Hepatocyte (in vitro differentiated cells): ENCODE results near the gene BCO1. TPM values are rescaled to one million over a fixed set of nuclear protein-coding genes. Genes with fewer than 3 reads are reported as not detected.
A peak's percentile ranks its signal among the peaks of the same experiment; 100 is the strongest.

Experiments used
- DNase-seq: peaks from one replicate; pipeline ENCODE4 v3.0.0-alpha.2; 2016; ENCODE audit warnings: low spot score
- H2AFZ ChIP-seq: fragments of 200-600 bp; sonication (generic); 2 replicates; pipeline ENCODE4 v1.6.0; 2016; ENCODE audit warnings: antibody characterized with exemption, mild to moderate bottlenecking
- H3K27ac ChIP-seq: fragments of 200-600 bp; sonication (generic); 2 replicates; pipeline ENCODE4 v1.5.1; 2016; ENCODE audit warnings: mild to moderate bottlenecking
- H3K27me3 ChIP-seq: fragments of 200-600 bp; sonication (generic); 2 replicates; pipeline ENCODE4 v1.6.1; 2016
- H3K36me3 ChIP-seq: fragments of 200-600 bp; sonication (generic); replicated peaks from 2 replicates; pipeline ENCODE4 v1.5.1; 2016; ENCODE audit warnings: low read depth; ENCODE audit not compliant: insufficient read depth
- H3K4me1 ChIP-seq: fragments of 200-600 bp; sonication (generic); 2 replicates; pipeline ENCODE4 v1.5.1; 2016; ENCODE audit warnings: mild to moderate bottlenecking, moderate library complexity; ENCODE audit not compliant: insufficient read depth
- H3K4me2 ChIP-seq: fragments of 200-600 bp; sonication (generic); 2 replicates; pipeline ENCODE4 v1.6.0; 2016
- H3K4me3 ChIP-seq: fragments of 200-600 bp; sonication (generic); 2 replicates; pipeline ENCODE4 v1.5.1; 2016; ENCODE audit warnings: mild to moderate bottlenecking
- H3K79me2 ChIP-seq: fragments of 200-600 bp; sonication (generic); 2 replicates; pipeline ENCODE4 v1.6.0; 2017; ENCODE audit warnings: mild to moderate bottlenecking
- H3K9me2 ChIP-seq: fragments of 200-600 bp; sonication (generic); replicated peaks from 2 replicates; pipeline ENCODE4 v1.6.0; 2017; ENCODE audit warnings: mild to moderate bottlenecking; ENCODE audit not compliant: insufficient read depth
- H3K9me3 ChIP-seq: fragments of 200-600 bp; sonication (generic); 2 replicates; pipeline ENCODE4 v1.5.1; 2016; ENCODE audit warnings: low read depth, mild to moderate bottlenecking
- H4K20me1 ChIP-seq: fragments of 200-600 bp; sonication (generic); 2 replicates; pipeline ENCODE4 v1.6.0; 2016; ENCODE audit warnings: mild to moderate bottlenecking; ENCODE audit not compliant: insufficient read depth, poor library complexity, severe bottlenecking
- EZH2 ChIP-seq: fragments of 200-600 bp; sonication (generic); IDR thresholded peaks from 2 replicates; pipeline ENCODE4 v1.6.1; 2016; ENCODE audit warnings: antibody characterized with exemption, mild to moderate bottlenecking, borderline replicate concordance
- EZH2phosphoT487 ChIP-seq: fragments of 200-600 bp; sonication (generic); IDR thresholded peaks from one replicate; pipeline ENCODE4 v1.6.1; 2018; ENCODE audit warnings: antibody characterized with exemption, mild to moderate bottlenecking, low read depth, moderate library complexity; ENCODE audit not compliant: unreplicated experiment, severe bottlenecking
- WGBS: methylation state at CpG from one replicate; pipeline ENCODE4 v1.1.6; 2016; ENCODE audit warnings: low lambda C conversion rate; ENCODE audit errors: missing lambda C conversion rate; 5-methylcytosine and 5-hydroxymethylcytosine counted together
- polyA plus RNA-seq: library from polyadenylated mRNA; unstranded; fragments of >200 nt; fragmentation: Nextera tagmentation; extraction: Ambion mirVana; gene quantifications from 2 replicates; pipeline ENCODE4 v1.2.1, GENCODE V29; 2016
- total RNA-seq: library from RNA; depleted of rRNA; stranded (reverse); fragments of >200 nt; gene quantifications from 2 replicates; pipeline ENCODE4 v1.2.3, GENCODE V29; 2014
- TF ChIP-seq, protein P1 (sequence below): fragments of 200-600 bp; sonication (generic); IDR thresholded peaks from 2 replicates; pipeline ENCODE4 v1.5.1; 2016; ENCODE audit warnings: antibody characterized with exemption, mild to moderate bottlenecking; ENCODE audit not compliant: poor library complexity

BCO1 gene
- total and polyA plus RNA-seq, 2 experiments from 2014 or later, result 1.6 to 2.4 TPM

DNA sequence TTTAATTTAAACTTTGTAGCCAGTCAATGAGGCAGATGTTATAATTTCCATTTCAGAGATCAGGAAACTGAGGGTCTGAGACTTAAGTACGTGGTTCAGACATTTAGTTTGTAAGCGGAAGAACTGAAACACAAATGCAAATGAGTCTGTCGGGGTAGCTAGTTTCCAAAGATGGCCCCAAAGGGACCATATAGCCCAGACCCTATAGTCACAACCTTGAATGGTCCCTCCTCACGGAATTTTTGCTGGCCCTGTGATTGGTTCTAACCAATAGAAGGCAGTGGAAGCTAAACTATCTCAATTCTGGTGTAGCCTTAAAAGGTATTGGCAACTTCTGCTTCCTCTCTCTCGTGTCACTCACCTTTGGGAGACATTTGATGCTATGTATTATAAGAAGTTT lies 7.5 kb upstream of the BCO1 start:
- H3K4me2 ChIP-seq, result no peak overlapping the region
- H3K27ac ChIP-seq, result no peak overlapping the region
- H2AFZ ChIP-seq, result no peak overlapping the region
- H4K20me1 ChIP-seq, result no peaks in the 10 kb centered on the region
- WGBS, result 77% methylated on average over 5 of the region's 5 CpGs
- H3K4me1 ChIP-seq, result no peaks in the 10 kb centered on the region
- H3K36me3 ChIP-seq, result no peaks in the 10 kb centered on the region
- H3K27me3 ChIP-seq, result no peaks in the 10 kb centered on the region
- H3K9me2 ChIP-seq, result no peaks in the 10 kb centered on the region
- no peaks in the 10 kb centered on the region for H3K79me2 ChIP-seq
- H3K9me3 ChIP-seq, result no peaks in the 10 kb centered on the region
- TF ChIP-seq EZH2phosphoT487 (no peak), EZH2 (no peak)
- TF ChIP-seq, protein P1, sequence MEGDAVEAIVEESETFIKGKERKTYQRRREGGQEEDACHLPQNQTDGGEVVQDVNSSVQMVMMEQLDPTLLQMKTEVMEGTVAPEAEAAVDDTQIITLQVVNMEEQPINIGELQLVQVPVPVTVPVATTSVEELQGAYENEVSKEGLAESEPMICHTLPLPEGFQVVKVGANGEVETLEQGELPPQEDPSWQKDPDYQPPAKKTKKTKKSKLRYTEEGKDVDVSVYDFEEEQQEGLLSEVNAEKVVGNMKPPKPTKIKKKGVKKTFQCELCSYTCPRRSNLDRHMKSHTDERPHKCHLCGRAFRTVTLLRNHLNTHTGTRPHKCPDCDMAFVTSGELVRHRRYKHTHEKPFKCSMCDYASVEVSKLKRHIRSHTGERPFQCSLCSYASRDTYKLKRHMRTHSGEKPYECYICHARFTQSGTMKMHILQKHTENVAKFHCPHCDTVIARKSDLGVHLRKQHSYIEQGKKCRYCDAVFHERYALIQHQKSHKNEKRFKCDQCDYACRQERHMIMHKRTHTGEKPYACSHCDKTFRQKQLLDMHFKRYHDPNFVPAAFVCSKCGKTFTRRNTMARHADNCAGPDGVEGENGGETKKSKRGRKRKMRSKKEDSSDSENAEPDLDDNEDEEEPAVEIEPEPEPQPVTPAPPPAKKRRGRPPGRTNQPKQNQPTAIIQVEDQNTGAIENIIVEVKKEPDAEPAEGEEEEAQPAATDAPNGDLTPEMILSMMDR, result no peak
- H3K4me3 ChIP-seq, result no peak overlapping the region
- no peak for DNase-seq

DNA sequence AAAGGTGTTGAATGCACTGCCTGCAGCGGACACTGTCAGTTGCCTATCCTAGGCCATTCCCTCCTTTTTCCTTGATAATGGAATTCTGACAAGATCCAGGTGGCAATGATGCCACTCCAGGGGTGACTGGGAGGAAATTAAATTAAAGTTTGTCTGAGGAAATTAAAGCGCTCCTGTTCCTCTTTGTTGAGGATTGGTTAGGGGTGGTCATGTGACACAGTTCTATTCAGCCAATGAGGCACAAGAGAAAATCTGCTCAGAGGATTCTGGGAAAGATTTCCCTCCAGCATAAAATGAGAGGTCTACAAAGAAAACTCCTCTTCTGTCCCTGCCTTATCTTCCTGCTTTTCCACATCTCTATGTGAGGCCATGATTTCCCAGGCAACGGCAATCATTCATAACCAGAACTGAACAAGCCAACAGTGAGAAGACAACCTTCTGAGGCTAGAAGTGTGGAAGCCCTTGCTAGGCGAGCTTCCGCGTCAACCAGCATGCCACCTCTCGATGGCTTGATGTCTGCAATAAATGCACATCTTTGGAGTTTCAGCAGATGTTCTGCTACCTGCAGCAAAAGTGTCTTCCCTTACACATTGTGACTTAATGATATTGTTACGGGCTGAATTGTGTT lies 5.6 kb upstream of the BCO1 start:
- 96% methylated on average over 8 of the region's 8 CpGs for WGBS
- Histone ChIP-seq H3K4me2 (no peak overlapping the region), H3K4me3 (no peak overlapping the region)

DNA sequence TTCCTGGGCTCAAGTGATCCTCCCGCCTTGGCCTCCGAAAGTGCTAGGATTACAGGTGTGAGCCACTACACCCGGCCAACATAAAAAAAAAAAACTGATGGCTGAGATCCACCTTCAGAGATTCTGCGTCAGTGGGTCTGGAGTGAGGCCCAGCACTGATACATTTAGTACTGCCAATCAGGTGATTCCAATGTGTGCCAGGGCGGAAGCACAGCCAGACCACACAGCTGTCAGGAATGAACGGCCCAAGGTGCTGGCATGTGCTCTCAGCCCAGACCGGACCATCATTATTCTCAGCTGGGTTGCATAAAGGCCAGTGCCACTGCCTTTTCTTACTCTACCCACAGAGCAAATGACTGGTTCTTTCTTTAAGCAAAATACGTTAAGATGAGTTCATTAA lies 1.2 kb upstream of the BCO1 start:
- no peaks in the 10 kb centered on the region for H3K9me2 ChIP-seq
- no peaks in the 10 kb centered on the region for H4K20me1 ChIP-seq
- no peak for DNase-seq
- TF ChIP-seq, protein P1, result no peak
- no peak for TF ChIP-seq EZH2
- no peak for TF ChIP-seq EZH2phosphoT487
- no peak overlapping the region for H2AFZ ChIP-seq
- no peaks in the 10 kb centered on the region for H3K27me3 ChIP-seq
- no peaks in the 10 kb centered on the region for H3K9me3 ChIP-seq
- H3K79me2 ChIP-seq, result no peaks in the 10 kb centered on the region
- H3K4me1 ChIP-seq, result peaks cover 9% of the 10 kb centered on the region
- no peaks in the 10 kb centered on the region for H3K36me3 ChIP-seq
- WGBS, result 93% methylated on average over 8 of the region's 8 CpGs
- H3K4me2 ChIP-seq, result no peak overlapping the region
- H3K27ac ChIP-seq, result peak overlapping the region; percentile 71
- no peak overlapping the region for H3K4me3 ChIP-seq

More for the DNA sequence above, 5.6 kb upstream of the BCO1 start:
- Histone ChIP-seq H3K9me2 (no peaks in the 10 kb centered on the region), H3K79me2 (no peaks in the 10 kb centered on the region), H2AFZ (no peak overlapping the region), H3K27me3 (no peaks in the 10 kb centered on the region), H3K9me3 (no peaks in the 10 kb centered on the region), H3K27ac (no peak overlapping the region), H3K4me1 (no peaks in the 10 kb centered on the region), H3K36me3 (no peaks in the 10 kb centered on the region), H4K20me1 (no peaks in the 10 kb centered on the region)
- no peak for DNase-seq
- TF ChIP-seq, protein P1, result no peak
- no peak for TF ChIP-seq EZH2phosphoT487
- TF ChIP-seq EZH2, result no peak

DNA sequence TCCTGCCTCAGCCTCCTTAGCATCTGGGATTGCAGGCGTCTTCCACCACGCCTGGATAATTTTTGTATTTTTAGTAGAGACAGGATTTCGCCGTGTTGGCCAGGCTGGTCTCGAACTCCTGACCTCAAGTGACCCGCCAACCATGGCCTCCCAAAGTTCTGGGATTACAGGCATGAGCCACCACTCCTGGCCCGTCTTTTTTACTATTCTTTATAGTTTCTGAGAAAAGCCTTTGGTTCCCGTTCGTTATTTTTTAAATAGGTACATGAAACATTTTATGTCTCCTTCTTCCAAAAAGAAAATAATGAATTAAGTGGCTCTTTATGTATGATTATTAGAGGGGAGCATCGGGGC lies 570 bp upstream of the BCO1 start:
- Histone ChIP-seq H3K9me3 (no peaks in the 10 kb centered on the region), H3K27me3 (no peaks in the 10 kb centered on the region), H3K27ac (peak overlapping the region; percentile 71), H3K9me2 (no peaks in the 10 kb centered on the region), H3K4me3 (no peak overlapping the region), H4K20me1 (no peaks in the 10 kb centered on the region), H3K36me3 (no peaks in the 10 kb centered on the region), H2AFZ (peak overlapping the region; percentile 30), H3K79me2 (no peaks in the 10 kb centered on the region), H3K4me1 (peaks cover 9% of the 10 kb centered on the region), H3K4me2 (peak overlapping the region; percentile 80)
- no peak for DNase-seq
- WGBS, result 70% methylated on average over 10 of the region's 10 CpGs
- TF ChIP-seq, protein P1, result no peak
